GM18870 (cell line): ENCODE measurements around the gene KIAA0319L.
"Not testable (repeated sequence)": the region's sequence is repeated elsewhere in the genome, so short reads cannot be mapped to it uniquely, and the experiment has no call there.

Experiments used
- ATAC-seq: cut with Tn5 transposase; IDR thresholded peaks from one replicate; pipeline ENCODE4 v1.9.1; 2021; ENCODE audit warnings: moderate library complexity; ENCODE audit not compliant: unreplicated experiment

Gene KIAA0319L

GRCh38 chr1:35585281-35585680, 28.1 kb upstream of the KIAA0319L start:
- no peak for ATAC-seq

- not testable (repeated sequence) for ATAC-seq
Measured at GRCh38 chr1:35581621-35582020, 24.4 kb upstream of the KIAA0319L start.

- ATAC-seq = no peak
Measured at GRCh38 chr1:35580949-35581388, 23.8 kb upstream of the KIAA0319L start.

- ATAC-seq = no peak
Measured at GRCh38 chr1:35577071-35577998, 20.1 kb upstream of the KIAA0319L start.

GRCh38 chr1:35576766-35577070, 19.5 kb upstream of the KIAA0319L start:
- ATAC-seq = not testable (repeated sequence)

GRCh38 chr1:35576061-35576765, 19.0 kb upstream of the KIAA0319L start:
- ATAC-seq = no peak

GRCh38 chr1:35575416-35575958, 18.3 kb upstream of the KIAA0319L start:
- ATAC-seq = no peak

- no peak for ATAC-seq
Measured at GRCh38 chr1:35574655-35575415, 17.6 kb upstream of the KIAA0319L start.

- no peak for ATAC-seq
Measured at GRCh38 chr1:35574125-35574654, 17.0 kb upstream of the KIAA0319L start.

GRCh38 chr1:35573198-35574124, 16.3 kb upstream of the KIAA0319L start, which contains the start of gene TFAP2E:
TSS of gene TFAP2E (plus strand) at chr1:35573314. CDS start at chr1:35573578, 264 bp downstream.
- no peak for ATAC-seq

GRCh38 chr1:35572296-35572695, 15.1 kb upstream of the KIAA0319L start:
- no peak for ATAC-seq

- no peak for ATAC-seq
Measured at GRCh38 chr1:35571263-35571662, 14.1 kb upstream of the KIAA0319L start.

GRCh38 chr1:35570589-35571137, 13.5 kb upstream of the KIAA0319L start:
- no peak for ATAC-seq

GRCh38 chr1:35569936-35570335, 12.7 kb upstream of the KIAA0319L start:
- no peak for ATAC-seq

GRCh38 chr1:35568975-35569395, 11.8 kb upstream of the KIAA0319L start:
- no peak for ATAC-seq

GRCh38 chr1:35567947-35568558, 10.8 kb upstream of the KIAA0319L start:
- ATAC-seq = no peak

- no peak for ATAC-seq
Measured at GRCh38 chr1:35565742-35566133, 8.5 kb upstream of the KIAA0319L start.

GRCh38 chr1:35564884-35565741, 7.9 kb upstream of the KIAA0319L start:
- ATAC-seq = no peak
